Measurements from ENCODE around the gene C19orf33.

Gene C19orf33

DNA sequence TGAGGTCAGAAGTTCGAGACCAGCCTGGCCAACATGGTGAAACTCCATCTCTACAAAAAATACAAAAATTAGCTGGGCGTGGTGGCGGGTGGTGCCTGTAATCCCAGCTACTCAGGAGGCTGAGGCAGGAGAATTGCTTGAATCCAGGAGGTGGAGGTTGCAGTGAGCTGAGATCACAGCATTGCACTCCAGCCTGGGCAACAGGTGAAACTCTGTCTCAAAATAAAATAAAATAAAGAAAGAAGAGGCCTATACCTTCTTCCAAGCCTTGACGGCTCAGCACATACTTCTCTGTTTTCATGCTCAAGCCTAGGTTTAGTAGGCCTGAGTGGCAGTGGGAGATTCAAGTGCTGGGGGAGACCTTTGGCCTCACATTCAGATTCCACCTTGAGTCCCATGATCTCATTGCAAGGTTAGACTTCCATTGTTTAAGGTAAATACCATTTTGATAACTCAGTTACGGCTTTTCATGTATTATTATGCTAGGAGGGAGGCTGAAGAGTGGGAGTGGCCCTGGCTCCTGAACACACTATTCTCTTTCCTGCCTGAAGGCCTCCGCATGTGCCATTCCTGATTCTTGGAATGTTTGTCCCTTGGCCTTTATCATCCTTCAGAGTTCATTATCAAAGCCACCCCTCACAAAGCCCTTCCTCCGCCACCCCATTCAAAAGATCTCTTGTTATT lies 41.3 kb upstream of the C19orf33 start:
- Histone ChIP-seq H3K9ac (ENCODE audit: low read length) (no peak overlapping the region), H2AFZ (ENCODE audit: low read length) (no peak overlapping the region), H3K4me3 (ENCODE audit: low read length) (no peak overlapping the region), H3K27me3 (replicated peaks; ENCODE audit: insufficient read depth, low read length) (no peaks in the 10 kb centered on the region), H3K4me1 (ENCODE audit: low read length) (0 out of 2 replicates have a peak, but pooled peaks cover 2% of the 10 kb centered on the region), H3K79me2 (ENCODE audit: low read length) (no peaks in the 10 kb centered on the region), H3K36me3 (replicated peaks; ENCODE audit: insufficient read depth, low read length) (no peaks in the 10 kb centered on the region), H3K27ac (ENCODE audit: low read length) (no peak overlapping the region), H3K9me3 (replicated peaks; ENCODE audit: insufficient read depth, low read length) (no peaks in the 10 kb centered on the region), H3F3A (ENCODE audit: insufficient read depth, low read length) (no peaks in the 10 kb centered on the region), H3K4me2 (ENCODE audit: low read depth, low read length) (no peak overlapping the region), H4K20me1 (ENCODE audit: insufficient read depth, low read length) (no peaks in the 10 kb centered on the region), H3K9me2 (replicated peaks; ENCODE audit: insufficient read depth, low read length) (no peaks in the 10 kb centered on the region)
- TF ChIP-seq EZH2 (optimal IDR thresholded peaks at IDR 0.05; ENCODE audit: low read depth, low read length) (no peak), EZH2phosphoT487 (IDR thresholded peaks at IDR 0.05; ENCODE audit: low read length) (no peak)
- TF ChIP-seq, protein P1, sequence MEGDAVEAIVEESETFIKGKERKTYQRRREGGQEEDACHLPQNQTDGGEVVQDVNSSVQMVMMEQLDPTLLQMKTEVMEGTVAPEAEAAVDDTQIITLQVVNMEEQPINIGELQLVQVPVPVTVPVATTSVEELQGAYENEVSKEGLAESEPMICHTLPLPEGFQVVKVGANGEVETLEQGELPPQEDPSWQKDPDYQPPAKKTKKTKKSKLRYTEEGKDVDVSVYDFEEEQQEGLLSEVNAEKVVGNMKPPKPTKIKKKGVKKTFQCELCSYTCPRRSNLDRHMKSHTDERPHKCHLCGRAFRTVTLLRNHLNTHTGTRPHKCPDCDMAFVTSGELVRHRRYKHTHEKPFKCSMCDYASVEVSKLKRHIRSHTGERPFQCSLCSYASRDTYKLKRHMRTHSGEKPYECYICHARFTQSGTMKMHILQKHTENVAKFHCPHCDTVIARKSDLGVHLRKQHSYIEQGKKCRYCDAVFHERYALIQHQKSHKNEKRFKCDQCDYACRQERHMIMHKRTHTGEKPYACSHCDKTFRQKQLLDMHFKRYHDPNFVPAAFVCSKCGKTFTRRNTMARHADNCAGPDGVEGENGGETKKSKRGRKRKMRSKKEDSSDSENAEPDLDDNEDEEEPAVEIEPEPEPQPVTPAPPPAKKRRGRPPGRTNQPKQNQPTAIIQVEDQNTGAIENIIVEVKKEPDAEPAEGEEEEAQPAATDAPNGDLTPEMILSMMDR (IDR thresholded peaks at IDR 0.05; ENCODE audit: low read length): no peak
- DNase-seq: no peak

DNA sequence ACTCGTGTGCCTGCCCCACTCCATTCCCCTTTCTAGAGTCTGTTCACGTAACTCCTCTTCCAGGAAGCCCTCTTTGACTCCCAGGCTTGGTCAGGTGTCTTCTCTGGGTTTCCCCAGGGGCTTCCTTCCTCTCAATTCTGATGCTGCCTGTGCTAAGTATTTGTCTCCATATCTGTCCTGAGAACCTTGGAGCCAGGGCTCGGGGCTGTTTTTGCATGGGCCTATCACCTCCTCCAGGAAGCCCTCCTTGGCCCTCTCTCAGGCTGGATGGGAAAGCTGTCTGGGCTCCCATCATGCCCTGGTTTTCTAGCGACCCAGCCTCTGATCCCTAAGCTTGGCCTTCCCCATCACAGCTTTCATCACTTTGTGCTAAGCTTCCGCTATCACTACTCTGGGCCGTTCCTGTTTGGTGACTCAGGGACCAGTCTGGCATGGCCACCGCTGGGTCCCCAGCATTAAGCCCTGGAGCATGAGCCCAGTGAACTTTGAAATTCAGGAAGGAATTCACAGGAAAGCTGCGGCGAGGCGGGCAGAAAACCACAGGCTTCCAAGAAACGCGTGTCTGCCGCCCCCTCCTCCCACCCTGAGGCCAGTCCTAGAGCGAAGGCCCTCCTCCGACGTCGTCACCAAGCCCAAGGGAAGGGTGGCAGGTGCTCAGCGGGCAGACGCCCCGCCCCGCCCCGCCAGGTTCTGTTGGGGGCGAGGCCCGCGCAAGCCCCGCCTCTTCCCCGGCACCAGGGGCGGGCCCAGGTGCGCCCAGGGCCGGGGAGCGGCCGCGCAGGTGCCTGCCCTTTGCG lies 40.2 kb upstream of the C19orf33 start:
- H3K4me2 ChIP-seq (ENCODE audit: low read depth, low read length): peak overlapping the region; percentile 56; the same call in 1 of the 2 replicates

DNA sequence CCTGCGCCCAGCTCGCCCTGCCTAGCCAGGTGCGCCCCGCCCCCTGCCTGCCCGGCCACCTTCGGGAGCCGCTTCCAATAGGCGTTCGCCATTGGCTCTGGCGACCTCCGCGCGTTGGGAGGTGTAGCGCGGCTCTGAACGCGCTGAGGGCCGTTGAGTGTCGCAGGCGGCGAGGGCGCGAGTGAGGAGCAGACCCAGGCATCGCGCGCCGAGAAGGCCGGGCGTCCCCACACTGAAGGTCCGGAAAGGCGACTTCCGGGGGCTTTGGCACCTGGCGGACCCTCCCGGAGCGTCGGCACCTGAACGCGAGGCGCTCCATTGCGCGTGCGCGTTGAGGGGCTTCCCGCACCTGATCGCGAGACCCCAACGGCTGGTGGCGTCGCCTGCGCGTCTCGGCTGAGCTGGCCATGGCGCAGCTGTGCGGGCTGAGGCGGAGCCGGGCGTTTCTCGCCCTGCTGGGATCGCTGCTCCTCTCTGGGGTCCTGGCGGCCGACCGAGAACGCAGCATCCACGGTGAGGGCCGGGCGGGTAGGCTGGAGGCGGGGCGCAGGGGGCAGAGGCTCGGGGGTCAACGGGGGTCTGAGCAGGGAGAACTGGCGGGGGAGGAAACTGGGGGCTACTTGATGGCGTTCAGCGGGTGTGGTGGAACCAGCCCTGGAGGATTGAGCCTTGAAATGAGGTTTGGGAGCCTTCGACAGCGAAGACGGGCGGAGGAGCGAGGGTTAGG lies 39.4 kb upstream of the C19orf33 start, which contains the start of gene SPINT2:
Gene SPINT2 (plus strand): TSS at position 88 of the 727 bp plus-strand sequence. CDS start 320 bp downstream, at position 408.
- Histone ChIP-seq H3K4me1 (ENCODE audit: low read length) (0 out of 2 replicates have a peak, but pooled peaks cover 2% of the 10 kb centered on the region), H3F3A (ENCODE audit: insufficient read depth, low read length) (no peaks in the 10 kb centered on the region), H3K79me2 (ENCODE audit: low read length) (no peaks in the 10 kb centered on the region), H3K9me2 (replicated peaks; ENCODE audit: insufficient read depth, low read length) (no peaks in the 10 kb centered on the region), H3K9me3 (replicated peaks; ENCODE audit: insufficient read depth, low read length) (no peaks in the 10 kb centered on the region), H3K9ac (ENCODE audit: low read length) (peak within 1 kb of the TSS; percentile 55), H3K27me3 (replicated peaks; ENCODE audit: insufficient read depth, low read length) (no peaks in the 10 kb centered on the region), H3K27ac (ENCODE audit: low read length) (peak within 1 kb of the TSS; percentile 63), H2AFZ (ENCODE audit: low read length) (peak within 1 kb of the TSS; percentile 85), H3K4me3 (ENCODE audit: low read length) (peak within 1 kb of the TSS; percentile 67), H4K20me1 (ENCODE audit: insufficient read depth, low read length) (no peaks in the 10 kb centered on the region), H3K36me3 (replicated peaks; ENCODE audit: insufficient read depth, low read length) (no peaks in the 10 kb centered on the region), H3K4me2 (ENCODE audit: low read depth, low read length) (peak within 1 kb of the TSS; percentile 68)
- peak; percentile 65 for DNase-seq
- TF ChIP-seq EZH2 (optimal IDR thresholded peaks at IDR 0.05; ENCODE audit: low read depth, low read length) (no peak), EZH2phosphoT487 (IDR thresholded peaks at IDR 0.05; ENCODE audit: low read length) (no peak)
- TF ChIP-seq, protein P1 (IDR thresholded peaks at IDR 0.05; ENCODE audit: low read length): no peak

More for the DNA sequence above, 40.2 kb upstream of the C19orf33 start:
- no peaks in the 10 kb centered on the region for H4K20me1 ChIP-seq (ENCODE audit: insufficient read depth, low read length)
- H3K36me3 ChIP-seq (replicated peaks; ENCODE audit: insufficient read depth, low read length): no peaks in the 10 kb centered on the region
- H3K27ac ChIP-seq (ENCODE audit: low read length): peak overlapping the region; percentile 63; the same call in 1 of the 2 replicates
- H3K4me1 ChIP-seq (ENCODE audit: low read length): 0 out of 2 replicates have a peak, but pooled peaks cover 2% of the 10 kb centered on the region
- no peaks in the 10 kb centered on the region for H3F3A ChIP-seq (ENCODE audit: insufficient read depth, low read length)
- peak; percentile 79 for DNase-seq
- TF ChIP-seq, protein P1 (IDR thresholded peaks at IDR 0.05; ENCODE audit: low read length): no peak
- no peak for TF ChIP-seq EZH2phosphoT487 (IDR thresholded peaks at IDR 0.05; ENCODE audit: low read length)
- TF ChIP-seq EZH2 (optimal IDR thresholded peaks at IDR 0.05; ENCODE audit: low read depth, low read length): no peak
- H3K9me3 ChIP-seq (replicated peaks; ENCODE audit: insufficient read depth, low read length): no peaks in the 10 kb centered on the region
- no peaks in the 10 kb centered on the region for H3K79me2 ChIP-seq (ENCODE audit: low read length)
- peak overlapping the region; percentile 69 for H2AFZ ChIP-seq (ENCODE audit: low read length)
- H3K4me3 ChIP-seq (ENCODE audit: low read length): peak overlapping the region; percentile 67
- H3K9me2 ChIP-seq (replicated peaks; ENCODE audit: insufficient read depth, low read length): no peaks in the 10 kb centered on the region
- peak overlapping the region; percentile 55; the same call in 1 of the 2 replicates for H3K9ac ChIP-seq (ENCODE audit: low read length)
- no peaks in the 10 kb centered on the region for H3K27me3 ChIP-seq (replicated peaks; ENCODE audit: insufficient read depth, low read length)
